GM21529 (cell line): Measurements from ENCODE around the gene ALS2.
"Not testable (repeated sequence)": the region's sequence is repeated elsewhere in the genome, so short reads cannot be mapped to it uniquely, and the experiment has no call there.

Experiments
- ATAC-seq: cut with Tn5 transposase; IDR thresholded peaks from one replicate; pipeline ENCODE4 v1.9.1; 2021; ENCODE audit not compliant: unreplicated experiment

Gene ALS2

DNA sequence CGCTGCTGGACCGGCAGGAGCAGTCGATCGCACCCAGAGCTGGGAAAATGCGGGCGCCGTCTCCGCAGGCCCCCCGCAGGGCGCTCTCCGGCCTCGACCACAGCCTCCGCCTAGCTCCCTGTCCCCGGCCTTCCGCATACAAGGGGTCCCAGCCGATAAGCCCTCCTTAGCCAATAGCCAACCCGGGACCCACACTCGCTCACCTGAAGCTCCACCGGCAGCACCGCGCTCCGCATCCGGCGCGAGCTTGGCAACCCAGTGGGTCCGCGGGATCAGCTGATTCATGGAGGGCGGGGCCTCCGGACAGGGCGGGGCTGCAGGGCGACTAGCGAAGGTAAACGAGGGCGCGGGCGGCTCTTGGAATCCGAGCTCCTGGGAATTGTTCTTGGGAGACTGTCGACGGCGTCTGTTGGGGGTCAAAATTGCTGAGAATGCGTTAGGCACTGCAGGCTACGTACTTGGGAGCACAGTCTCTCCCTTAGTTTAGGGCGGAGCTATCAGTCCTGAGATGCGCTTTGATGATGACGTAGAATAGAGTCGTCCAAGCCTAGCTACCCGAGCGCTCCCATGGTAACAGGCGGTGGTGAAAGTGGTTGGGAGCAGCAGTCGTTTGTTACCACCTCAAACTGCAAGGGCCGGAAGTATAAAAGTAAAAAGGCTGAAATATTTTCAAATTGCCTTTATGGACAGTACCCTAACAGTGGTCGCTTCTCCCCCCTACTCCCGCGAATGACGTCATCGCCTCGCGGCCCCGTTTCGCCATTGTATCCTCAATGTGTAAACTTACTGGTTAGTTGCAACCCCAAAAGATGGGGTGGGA, at the start of gene ALS2:
ALS2 (minus strand) TSS at position 260 of the 820 bp plus-strand sequence. CDS start 12,048 bp downstream, outside the sequence.
- ATAC-seq = peak; percentile 94

DNA sequence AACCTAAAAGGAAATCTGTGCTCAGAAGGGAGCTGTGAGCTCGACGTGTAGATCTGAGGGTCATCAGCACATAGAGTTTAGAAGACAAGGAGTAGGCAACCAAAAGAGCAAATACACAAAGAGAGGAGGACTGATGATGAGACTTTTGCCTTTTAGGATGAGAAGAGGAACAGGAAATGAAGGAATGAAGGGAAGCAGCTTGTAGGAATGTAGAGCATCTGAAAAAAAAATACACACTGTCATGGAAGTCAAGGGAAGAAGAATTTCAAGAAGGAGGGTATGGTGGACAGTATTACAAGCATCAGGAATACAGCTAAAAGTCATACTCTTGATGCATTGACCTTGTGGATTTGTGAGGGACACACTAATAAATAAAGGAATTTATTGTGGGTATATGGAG, 47.5 kb upstream of the ALS2 start:
- ATAC-seq = no peak

DNA sequence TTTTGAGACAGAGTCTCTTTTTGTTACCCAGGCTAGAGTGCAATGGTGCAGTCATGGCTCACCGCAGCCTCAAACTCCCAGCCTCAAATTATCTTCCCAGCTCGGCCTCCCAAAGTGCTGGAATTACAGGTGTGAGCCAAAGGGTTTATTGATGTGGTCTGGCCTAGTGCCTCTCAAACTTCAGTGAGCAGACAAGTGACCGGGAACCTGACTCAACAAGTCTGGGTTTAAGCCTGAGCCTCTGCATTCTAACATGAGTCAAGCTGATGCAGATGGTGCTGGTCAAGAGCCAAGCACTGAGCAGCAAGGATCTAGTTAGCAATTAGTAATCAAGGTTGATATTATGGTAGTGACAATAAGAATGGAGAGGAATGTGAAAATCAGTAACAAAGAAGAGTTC, 46.9 kb upstream of the ALS2 start:
- no peak for ATAC-seq

DNA sequence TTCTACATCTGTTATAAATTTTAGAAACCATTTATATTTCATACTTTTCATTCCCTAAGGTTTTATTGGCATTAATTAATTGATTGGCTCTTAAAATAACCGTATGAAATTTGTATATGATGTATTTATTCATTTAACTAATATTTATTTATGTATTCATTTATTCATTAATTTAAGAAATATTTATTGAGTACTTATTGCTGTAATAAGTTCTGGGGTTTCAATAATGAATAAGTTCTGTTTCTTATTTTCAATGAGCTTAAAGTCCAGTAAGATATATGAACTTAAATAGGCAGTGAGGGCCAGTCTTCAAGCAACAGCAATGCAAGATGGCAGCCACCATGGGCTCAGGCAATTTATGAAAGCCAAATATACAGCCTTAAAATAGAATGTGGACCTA, 43.5 kb upstream of the ALS2 start:
- ATAC-seq = no peak

DNA sequence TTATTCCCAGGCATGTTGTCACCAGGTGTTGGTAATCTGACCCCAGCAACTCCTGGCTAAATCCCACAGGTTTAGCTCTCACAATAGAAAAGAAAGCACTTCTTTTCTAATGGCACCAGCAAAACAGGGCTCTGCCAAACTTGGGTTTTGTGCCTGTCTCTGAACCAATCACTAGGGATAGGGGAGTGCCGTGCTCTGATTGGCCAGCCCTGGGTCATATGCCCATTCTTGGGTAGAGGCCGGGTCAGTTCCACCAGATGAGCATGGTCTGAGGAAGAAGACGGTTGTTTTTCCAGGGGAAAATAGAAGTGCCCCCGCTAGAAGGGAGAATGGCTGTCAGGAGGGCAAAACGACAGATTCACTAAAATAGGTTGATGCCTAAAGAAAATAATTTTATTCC, 40.3 kb upstream of the ALS2 start:
- ATAC-seq = no peak

DNA sequence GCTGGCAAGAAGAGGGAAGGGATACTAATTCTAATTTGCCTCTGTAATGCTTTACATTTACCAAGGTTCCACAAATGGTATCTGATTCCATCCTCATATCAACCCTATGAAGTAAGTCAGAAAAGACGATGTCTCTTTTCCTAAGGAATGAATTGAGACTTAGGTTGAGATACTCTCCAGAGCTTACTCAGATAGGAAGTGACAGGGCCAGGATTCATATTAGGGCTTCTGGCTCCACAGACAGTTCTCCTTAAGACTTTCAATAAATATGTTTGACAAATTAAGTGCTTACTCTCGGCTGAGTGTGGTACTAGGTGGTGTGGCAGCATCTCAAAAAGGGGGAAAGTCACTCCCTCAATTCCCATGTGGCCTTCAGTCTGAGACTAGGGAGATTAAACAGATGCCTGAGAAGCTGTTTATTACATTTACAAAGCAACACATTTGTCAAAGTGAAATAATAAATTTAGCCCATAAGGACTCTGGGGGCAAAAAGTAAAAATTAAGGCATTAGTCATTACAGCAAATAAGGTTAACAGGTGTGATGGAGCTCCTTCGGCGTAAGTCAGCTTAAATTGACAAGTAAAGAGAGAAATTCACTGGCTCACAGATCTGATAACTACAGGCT, 39.8 kb upstream of the ALS2 start:
- ATAC-seq = no peak

DNA sequence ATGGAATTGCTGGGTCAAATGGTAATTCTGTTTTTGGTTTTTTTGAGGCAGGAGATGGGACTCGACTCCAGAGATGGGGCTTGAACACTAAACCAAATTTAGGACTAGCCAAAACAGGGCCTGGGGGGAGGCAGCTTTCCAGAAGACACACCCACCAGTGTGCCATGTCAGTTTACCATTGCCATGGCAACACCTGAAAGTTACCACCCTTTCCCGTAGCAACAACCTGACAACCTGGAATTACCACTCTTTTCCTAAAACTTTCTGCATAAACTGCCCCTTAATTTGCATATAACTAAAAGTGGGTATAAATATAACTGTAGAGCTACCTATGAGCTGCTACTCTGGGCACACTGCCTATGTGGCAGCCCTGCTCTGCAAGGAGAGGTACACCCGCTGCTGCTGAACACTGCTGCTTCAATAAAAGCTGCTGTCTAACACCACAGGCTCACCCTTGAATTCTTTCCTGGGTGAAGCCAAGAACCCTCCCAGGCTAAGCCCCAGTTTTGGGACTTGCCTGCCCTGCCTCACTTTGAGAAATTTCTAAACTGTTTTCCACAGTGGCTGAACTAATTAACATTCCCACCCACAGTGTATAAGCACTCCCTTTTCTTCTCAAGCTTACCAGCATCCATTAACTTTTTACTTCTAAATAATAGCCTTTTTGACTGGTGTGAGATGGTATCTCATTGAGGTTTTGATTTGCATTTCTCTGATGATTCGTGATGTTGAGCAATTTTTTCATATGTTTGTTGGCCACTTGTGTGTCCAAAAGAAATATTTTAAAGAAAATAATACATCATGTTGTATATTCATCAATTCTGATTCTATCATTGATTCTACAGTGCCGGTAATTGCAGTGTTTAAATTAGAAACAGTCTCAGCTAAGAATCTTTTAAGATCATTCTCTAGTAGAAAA, 36.2 kb upstream of the ALS2 start:
- no peak for ATAC-seq

DNA sequence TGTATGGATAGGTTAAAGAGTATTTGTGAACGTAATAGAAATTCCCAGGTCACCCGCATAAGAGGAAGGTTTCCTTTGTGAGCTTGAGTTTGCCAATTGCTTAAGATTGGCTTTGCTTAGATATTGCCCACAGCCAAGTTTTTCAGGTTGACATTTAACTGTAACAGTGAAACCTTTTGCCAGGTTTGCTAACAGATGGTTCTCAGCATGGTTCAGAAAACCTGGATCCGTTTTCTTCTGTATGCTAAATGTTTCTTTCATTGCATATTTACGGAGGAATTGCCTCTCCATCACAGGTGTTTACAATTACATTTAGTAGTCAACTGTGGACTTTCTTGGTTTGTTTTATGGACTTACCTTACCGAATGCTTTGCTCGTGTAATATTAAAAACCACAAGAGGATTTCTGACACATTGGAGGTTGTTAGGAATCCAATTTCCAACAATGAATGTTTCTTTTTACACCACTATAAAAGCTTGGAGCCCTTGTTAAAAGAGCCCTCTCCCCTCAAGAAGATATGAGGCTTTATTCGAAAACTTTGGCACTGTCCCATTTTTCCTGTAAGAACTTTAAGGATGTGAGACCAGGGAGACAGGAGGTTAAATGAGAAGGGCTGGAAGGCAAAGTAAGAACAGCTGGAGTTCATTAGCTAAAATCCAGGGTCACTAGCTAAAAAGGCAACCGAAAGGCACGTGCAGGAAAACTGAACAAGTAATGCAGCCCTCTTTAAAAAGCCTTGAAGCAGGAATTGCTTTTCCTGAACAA, 33.4 kb upstream of the ALS2 start:
- ATAC-seq = no peak

DNA sequence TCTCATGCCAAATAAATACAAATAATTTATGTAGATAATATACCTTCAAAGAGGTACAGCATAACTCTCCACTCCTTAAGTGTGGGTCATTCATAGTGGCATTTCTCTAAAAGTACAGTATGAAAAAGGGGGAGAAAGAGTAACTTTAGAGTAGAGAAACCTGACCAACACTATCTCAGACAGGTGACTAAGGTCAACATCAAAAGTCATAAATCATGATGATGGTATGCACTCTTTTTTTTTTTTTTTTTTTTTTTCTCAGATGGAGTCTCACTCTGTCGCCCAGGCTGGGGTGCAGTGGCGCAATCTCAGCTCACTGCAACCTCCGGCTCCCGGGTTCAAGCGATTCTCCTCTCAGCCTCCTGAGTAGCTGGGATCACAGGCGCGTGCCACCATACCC, 29.9 kb upstream of the ALS2 start:
- ATAC-seq = not testable (repeated sequence)

DNA sequence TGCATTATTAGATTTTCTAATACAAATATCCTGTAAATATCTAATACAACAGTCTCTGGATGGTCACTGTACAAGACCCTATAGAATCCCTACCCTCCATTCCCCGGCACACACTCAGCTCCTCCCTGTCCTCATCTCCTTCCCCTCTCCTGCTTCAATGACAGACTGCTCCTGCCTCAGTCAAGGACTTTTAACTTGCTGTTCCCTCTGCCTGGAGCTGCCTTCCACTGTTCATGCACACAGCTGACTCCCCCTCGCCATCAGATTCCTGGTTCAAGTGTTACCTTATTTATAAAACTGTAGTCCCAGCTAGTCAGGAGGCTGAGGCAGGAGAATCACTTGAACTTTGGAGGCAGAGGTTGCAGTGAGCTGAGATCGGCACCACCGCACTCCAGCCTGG, 28.9 kb upstream of the ALS2 start:
- no peak for ATAC-seq

DNA sequence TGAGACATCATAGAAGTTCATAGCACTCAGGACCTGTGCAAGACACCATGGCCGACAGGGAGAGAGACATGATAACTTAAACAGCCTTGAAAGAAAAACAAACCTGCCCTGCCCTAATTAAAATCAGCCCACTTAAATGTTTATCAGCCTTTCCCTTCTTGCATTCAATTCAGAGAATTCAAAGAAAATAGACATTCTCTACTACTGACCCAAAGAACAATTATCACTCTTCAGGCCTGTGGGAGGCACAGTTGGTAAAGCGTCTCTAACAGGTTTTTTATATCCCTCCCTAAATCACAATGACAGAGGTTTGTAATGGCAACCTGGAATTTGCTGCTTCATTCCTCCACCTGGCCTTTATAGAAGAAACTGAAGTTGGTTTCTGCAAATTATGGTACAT, 27.3 kb upstream of the ALS2 start:
- no peak for ATAC-seq

DNA sequence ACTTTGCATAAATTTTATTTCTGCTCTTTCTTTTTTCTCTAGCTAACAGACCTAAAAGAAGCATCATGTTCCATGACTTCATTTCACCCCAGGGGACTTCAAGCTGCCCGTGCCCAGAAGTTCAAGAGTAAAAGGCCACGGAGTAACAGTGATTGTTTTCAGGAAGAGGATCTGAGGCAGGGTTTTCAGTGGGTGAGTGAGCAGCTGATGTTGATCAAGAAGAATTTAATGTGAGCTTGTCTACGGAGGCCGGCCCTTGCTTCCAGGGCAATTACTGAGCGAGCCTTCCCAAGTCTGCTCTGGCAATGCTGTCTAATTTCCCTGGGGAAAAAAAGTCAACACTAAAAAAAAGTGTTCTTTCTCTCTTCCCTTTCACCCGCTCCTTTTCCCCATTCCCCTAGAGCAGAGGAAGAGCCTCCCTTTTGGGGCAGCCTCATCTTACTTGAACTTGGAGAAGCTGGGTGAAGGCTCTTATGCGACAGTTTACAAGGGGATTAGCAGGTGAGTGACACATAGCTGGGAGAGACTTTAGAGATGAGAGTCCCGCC, 26.8 kb upstream of the ALS2 start:
- no peak for ATAC-seq

DNA sequence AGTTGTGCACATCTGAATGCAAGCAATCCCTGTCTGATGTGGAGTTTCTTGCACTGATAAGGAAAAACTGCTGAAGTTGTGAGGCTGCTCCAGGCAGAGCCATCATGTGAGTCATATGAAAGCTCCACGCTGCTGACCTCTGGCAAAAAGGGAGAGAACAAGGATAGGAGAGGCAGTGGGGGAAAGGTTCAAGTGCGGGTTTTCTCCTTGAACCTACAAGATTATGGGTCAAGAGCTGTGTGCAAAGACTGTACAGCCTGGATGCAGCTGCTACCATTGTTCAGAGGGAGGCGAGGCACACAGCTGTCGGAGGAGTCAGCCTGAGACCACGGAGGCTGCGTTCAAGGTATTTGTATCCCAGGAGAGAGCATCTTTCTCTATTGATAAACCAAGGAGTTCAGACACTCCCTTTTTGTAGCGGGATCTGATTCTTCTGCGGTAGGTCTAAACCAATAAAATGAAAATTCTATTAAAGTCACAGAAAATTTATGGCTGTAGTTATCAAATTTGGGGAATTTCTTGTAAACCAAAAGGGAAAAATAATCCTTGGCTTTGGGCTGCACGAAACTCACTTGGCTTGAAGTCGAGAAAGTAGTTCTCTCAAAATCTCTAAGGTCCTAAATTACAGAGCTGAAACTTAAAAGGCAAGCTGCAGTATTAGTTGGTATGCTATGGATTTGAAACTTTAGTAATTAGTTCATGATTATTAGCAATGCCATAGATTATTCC, 25.9 kb upstream of the ALS2 start, which contains the start of gene CDK15:
CDK15 (plus strand) TSS at position 96 of the 729 bp plus-strand sequence; CDS start at position 224, 128 bp downstream.
- no peak for ATAC-seq

DNA sequence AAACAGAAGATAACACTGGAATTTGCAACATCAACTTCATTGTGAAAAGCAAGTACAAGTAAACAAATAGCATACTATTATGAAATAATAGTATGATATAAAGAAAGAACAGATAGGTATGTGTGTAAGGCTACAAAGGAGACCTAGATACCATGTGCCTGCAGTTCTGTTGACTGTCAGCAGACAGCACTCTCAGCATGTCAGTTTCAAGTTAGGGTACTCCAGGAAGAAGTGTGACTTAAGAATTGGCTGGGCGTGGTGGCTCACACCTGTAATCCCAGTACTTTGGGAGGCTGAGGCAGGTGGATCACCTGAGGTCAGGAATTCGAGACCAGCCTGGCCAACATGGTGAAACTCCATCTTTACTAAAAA, 18.2 kb upstream of the ALS2 start:
- ATAC-seq = not testable (repeated sequence)

DNA sequence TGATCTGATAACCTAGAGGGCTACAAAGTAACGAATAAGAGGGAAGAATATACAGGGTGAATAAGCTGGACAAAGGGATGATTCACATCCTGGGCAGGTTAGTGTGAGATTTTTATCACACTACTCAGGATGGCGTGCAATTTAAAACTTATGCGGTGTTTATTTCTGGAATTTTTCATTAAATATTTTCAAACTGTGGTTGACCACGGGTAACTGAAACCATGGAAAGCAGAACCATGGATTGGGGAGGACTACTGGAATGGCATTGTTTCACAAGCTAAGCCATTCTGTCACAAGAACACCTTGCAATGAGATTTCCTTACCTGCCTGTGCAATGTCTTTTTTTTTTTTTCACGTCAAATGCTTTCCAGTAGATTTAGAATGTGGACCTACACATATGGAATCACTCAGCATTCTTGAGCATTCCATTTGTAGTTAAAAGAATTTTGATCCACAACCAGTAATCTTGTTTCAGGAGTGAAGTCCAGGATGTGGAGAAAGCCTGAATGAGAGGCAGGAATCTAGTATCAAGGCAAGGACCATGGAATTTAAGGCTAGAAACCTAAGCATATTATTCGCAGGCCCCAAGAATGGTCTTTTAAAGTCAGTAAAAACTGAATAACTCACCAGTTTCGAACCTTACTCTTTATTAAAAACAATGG, 17.6 kb upstream of the ALS2 start:
- ATAC-seq = no peak

DNA sequence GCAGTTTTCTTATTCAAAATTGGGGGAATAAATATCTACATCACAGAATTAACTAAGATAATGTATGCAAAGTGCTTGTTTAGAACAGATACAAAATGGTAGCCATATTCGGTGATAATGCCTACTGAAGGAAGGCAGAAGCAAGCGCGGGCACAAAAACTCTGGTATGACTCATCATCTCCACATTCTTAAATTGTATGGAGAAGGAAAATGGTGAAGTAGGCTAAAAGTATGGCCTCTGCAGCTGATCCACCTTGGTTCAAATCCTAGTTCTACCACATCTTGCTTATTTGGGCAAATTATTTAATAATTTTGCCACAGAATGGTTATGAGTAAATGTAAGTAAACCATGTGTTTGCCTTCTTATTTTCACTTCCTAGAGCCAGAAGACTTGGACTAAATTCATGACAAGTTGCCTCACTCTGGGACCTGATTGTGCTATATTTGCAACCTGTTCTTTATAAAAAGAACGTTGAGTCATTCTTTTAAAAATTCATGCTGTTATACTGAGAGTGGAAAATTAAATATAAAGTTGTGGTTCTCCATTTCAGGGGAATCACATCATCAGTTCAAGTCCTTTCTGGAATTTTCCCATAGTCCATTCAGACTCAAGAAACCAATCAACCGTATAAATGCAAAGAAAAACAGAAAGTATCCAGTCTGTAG, 16.6 kb upstream of the ALS2 start:
- ATAC-seq = no peak

DNA sequence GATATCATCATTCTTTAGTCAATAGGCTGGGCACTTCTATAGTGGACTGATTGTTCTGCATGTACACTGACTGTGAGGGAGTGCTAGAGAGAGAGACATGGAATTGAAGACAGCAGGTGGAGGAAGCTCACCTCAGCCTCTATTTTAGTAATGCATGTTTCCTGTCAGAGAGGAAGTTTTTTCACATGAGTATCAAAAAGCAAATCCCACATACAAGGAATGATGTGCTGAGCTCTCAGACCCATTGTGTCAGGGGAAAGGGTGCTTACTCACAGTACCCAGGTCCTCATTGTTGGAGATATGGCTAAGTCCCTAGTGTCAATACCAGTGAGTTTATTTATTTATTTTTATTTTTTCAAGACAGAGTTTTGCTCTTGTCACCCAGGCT, 15.7 kb upstream of the ALS2 start:
- no peak for ATAC-seq

DNA sequence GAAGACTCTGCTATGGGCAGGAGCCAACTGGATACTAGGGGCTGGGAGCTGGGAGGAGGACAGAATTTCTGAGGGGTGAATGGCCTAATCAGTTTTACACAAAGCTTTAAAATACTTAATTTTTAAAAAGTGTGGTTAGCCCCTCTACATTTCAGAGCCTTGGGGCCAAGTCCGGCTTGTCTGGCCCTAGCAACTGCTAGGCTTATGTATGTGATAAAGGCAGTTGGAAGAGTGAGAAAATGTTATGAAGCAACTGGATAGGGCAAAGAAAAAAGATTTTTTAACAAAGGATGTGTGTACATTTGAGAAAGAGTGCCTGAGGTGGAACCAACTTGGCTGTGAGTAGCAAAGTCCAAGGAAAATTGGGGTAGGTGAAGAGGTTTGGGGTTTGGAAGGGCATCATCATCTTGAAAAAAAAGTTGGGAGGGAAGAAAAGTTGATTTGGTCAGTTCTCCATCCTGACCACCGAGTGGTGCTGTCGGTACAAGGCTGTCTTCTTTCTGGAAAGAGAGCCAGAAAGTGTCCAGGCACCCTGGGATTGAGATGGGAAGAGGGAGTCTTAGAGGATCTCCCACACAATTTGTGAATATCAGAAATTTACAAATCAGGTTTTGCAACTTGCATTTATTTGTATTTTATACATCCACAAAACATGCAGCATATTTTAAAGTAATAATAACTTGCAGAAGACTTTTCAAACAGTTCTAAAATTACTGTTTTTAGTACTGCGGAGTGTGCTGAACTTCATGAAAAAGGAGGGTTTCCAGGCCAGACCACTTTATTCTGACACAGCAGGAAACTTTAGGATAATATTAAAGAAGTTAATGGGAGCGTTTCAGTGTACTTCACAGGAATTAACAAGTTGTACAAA, 15.1 kb upstream of the ALS2 start:
- no peak for ATAC-seq
